GM23338 (cell line): ENCODE measurements around the gene MED20. TPM values are rescaled to one million over a fixed set of nuclear protein-coding genes. Genes with fewer than 3 reads are reported as not detected.
A peak's percentile ranks its signal among the peaks of the same experiment; 100 is the strongest.

Experiments used
- ATAC-seq: fragments of 200-7000 bp; cut with Tn5 transposase; 3 replicates; pipeline ENCODE4 v1.9.1; 2020
- DNase-seq: peaks from one replicate; pipeline ENCODE4 v3.0.0-alpha.2; 2015; ENCODE audit warnings: low spot score
- H2AFZ ChIP-seq: fragments of 200-600 bp; sonication (generic); 2 replicates; pipeline ENCODE4 v1.8.0; 2016; ENCODE audit warnings: antibody characterized with exemption, mild to moderate bottlenecking, moderate library complexity
- H3F3A ChIP-seq: fragments of 200-600 bp; sonication (generic); replicated peaks from 2 replicates; pipeline ENCODE4 v1.8.0; 2017; ENCODE audit warnings: antibody characterized with exemption, mixed run types, low read depth
- H3K27ac ChIP-seq: fragments of 200-600 bp; sonication (generic); 2 replicates; pipeline ENCODE4 v1.6.1; 2016; ENCODE audit warnings: low read depth
- H3K27me3 ChIP-seq: fragments of 200-600 bp; sonication (generic); 2 replicates; pipeline ENCODE4 v1.8.0; 2016; ENCODE audit warnings: mild to moderate bottlenecking, mixed run types, moderate library complexity; ENCODE audit not compliant: insufficient read depth
- H3K36me3 ChIP-seq: fragments of 200-600 bp; sonication (generic); 2 replicates; pipeline ENCODE4 v1.8.0; 2016; ENCODE audit warnings: mild to moderate bottlenecking; ENCODE audit not compliant: insufficient read depth
- H3K4me1 ChIP-seq: fragments of 200-600 bp; sonication (generic); 2 replicates; pipeline ENCODE4 v1.8.0; 2016; ENCODE audit warnings: mild to moderate bottlenecking, moderate library complexity; ENCODE audit not compliant: insufficient read depth
- H3K4me2 ChIP-seq: fragments of 200-600 bp; sonication (generic); 2 replicates; pipeline ENCODE4 v1.7.1; 2017; ENCODE audit warnings: mixed run types
- H3K4me3 ChIP-seq: fragments of 200-600 bp; sonication (generic); 2 replicates; pipeline ENCODE4 v1.6.1; 2016; ENCODE audit warnings: mixed run types
- H3K79me2 ChIP-seq: fragments of 200-600 bp; sonication (generic); replicated peaks from 2 replicates; pipeline ENCODE4 v1.8.0; 2017; ENCODE audit warnings: mild to moderate bottlenecking; ENCODE audit not compliant: insufficient read depth
- H3K9me2 ChIP-seq: fragments of 200-600 bp; sonication (generic); 2 replicates; pipeline ENCODE4 v1.8.0; 2017; ENCODE audit not compliant: insufficient read depth
- H4K20me1 ChIP-seq: fragments of 200-600 bp; sonication (generic); replicated peaks from 2 replicates; pipeline ENCODE4 v1.8.0; 2017; ENCODE audit warnings: mild to moderate bottlenecking; ENCODE audit not compliant: insufficient read depth
- H3K27ac Mint-ChIP-seq: 2 replicates; pipeline ENCODE4 v1.8.0; 2020; ENCODE audit warnings: inconsistent platforms, mild to moderate bottlenecking, moderate library complexity, mixed read lengths
- H3K27me3 Mint-ChIP-seq: 3 replicates; pipeline ENCODE4 v1.8.0; 2022; ENCODE audit warnings: low read depth, mild to moderate bottlenecking, moderate library complexity, mixed read lengths, inconsistent platforms; ENCODE audit not compliant: insufficient read depth, poor library complexity
- H3K36me3 Mint-ChIP-seq: 3 replicates; pipeline ENCODE4 v1.8.0; 2021; ENCODE audit warnings: low read depth, mild to moderate bottlenecking, inconsistent platforms, moderate library complexity, mixed read lengths
- H3K4me1 Mint-ChIP-seq: 3 replicates; pipeline ENCODE4 v1.8.0; 2020; ENCODE audit warnings: mild to moderate bottlenecking, inconsistent platforms, mixed read lengths
- H3K4me3 Mint-ChIP-seq: 3 replicates; pipeline ENCODE4 v1.8.0; 2021; ENCODE audit warnings: moderate library complexity, mild to moderate bottlenecking, inconsistent platforms, mixed read lengths
- H3K9me3 Mint-ChIP-seq: 3 replicates; pipeline ENCODE4 v1.8.0; 2020; ENCODE audit warnings: moderate library complexity, mild to moderate bottlenecking, inconsistent platforms, mixed read lengths
- CREB1 ChIP-seq: fragments of 250-450 bp; sonication (Bioruptor Pico); IDR thresholded peaks from 2 replicates; pipeline ENCODE4 v1.5.0; 2020; ENCODE audit warnings: low read depth, mild to moderate bottlenecking, moderate library complexity
- CTCF ChIP-seq, 2 experiments: fragments of 200-600 bp in 1 of 2; sonication (generic) in 1 of 2; conservative IDR thresholded peaks; 2 replicates each; pipeline versions ENCODE4 v1.5.1 to v1.6.1; 2016 to 2017; ENCODE audit warnings: antibody characterized with exemption in 2 of 2, low read depth in 2 of 2, mild to moderate bottlenecking in 2 of 2, moderate library complexity in 1 of 2
- ETS1 ChIP-seq: IDR thresholded peaks from 2 replicates; pipeline ENCODE4 v1.6.1; 2016; ENCODE audit warnings: antibody characterized with exemption
- EZH2 ChIP-seq: fragments of 200-600 bp; sonication (generic); IDR thresholded peaks from one replicate; pipeline ENCODE4 v1.8.0; 2017; ENCODE audit warnings: antibody characterized with exemption, mild to moderate bottlenecking, low read depth; ENCODE audit not compliant: unreplicated experiment
- EZH2phosphoT487 ChIP-seq: fragments of 200-600 bp; sonication (generic); IDR thresholded peaks from one replicate; pipeline ENCODE4 v1.8.1; 2018; ENCODE audit warnings: antibody characterized with exemption; ENCODE audit not compliant: unreplicated experiment
- JUNB ChIP-seq: IDR thresholded peaks from one replicate; pipeline ENCODE4 v1.6.1; 2016; ENCODE audit warnings: antibody characterized with exemption; ENCODE audit not compliant: unreplicated experiment
- NANOG ChIP-seq: IDR thresholded peaks from 2 replicates; pipeline ENCODE4 v1.6.1; 2016; ENCODE audit warnings: antibody characterized with exemption, borderline replicate concordance
- POLR2AphosphoS5 ChIP-seq: IDR thresholded peaks from 2 replicates; pipeline ENCODE4 v1.6.1; 2016; ENCODE audit warnings: antibody characterized with exemption, low read depth
- REST ChIP-seq: IDR thresholded peaks from one replicate; pipeline ENCODE4 v1.6.1; 2018; ENCODE audit warnings: antibody characterized with exemption; ENCODE audit not compliant: unreplicated experiment
- STAT1 ChIP-seq: IDR thresholded peaks from one replicate; pipeline ENCODE4 v1.6.1; 2016; ENCODE audit warnings: antibody characterized with exemption; ENCODE audit not compliant: unreplicated experiment
- ZNF114 ChIP-seq: fragments of 250-450 bp; sonication (Bioruptor Pico); IDR thresholded peaks from 2 replicates; pipeline ENCODE4 v1.5.0; 2020; ENCODE audit warnings: mild to moderate bottlenecking, moderate library complexity
- ZNF331 ChIP-seq: fragments of 250-450 bp; sonication (Bioruptor Pico); IDR thresholded peaks from 2 replicates; pipeline ENCODE4 v1.5.0; 2020; ENCODE audit warnings: low read depth, mild to moderate bottlenecking, moderate library complexity
- ZNF462 ChIP-seq: fragments of 250-450 bp; sonication (Bioruptor Pico); IDR thresholded peaks from 2 replicates; pipeline ENCODE4 v1.5.0; 2020; ENCODE audit warnings: mild to moderate bottlenecking, moderate library complexity
- polyA plus RNA-seq: library from polyadenylated mRNA; unstranded; fragments of >200 nt; fragmentation: Nextera tagmentation; extraction: Ambion mirVana; gene quantifications from 2 replicates; pipeline ENCODE4 v1.2.1, GENCODE V29; 2016
- total RNA-seq: library from RNA; depleted of rRNA; stranded (reverse); fragments of >200 nt; shearing (Covaris generic); gene quantifications from 2 replicates; pipeline ENCODE4 v1.2.3, GENCODE V29; 2014

Gene MED20
- total and polyA plus RNA-seq, 2 experiments from 2014 or later, result 20.1 to 39.3 TPM

- peaks cover 12% of the 10 kb centered on the region for H3K4me1 ChIP-seq
- H3K27ac Mint-ChIP-seq, result 0 out of 2 replicates have a peak overlapping the region, but pooled peaks have one; percentile 7
These were observed 33.6 kb downstream of the MED20 start for GRCh38 chr6:41887331-41887751.

More at GRCh38 chr6:41887331-41887751, 33.6 kb downstream of the MED20 start:
- TF ChIP-seq ETS1, result no peak
- no peak for TF ChIP-seq ZNF114 (CRISPR knock-in tag)
- TF ChIP-seq POLR2AphosphoS5, result no peak
- no peak for TF ChIP-seq JUNB
- no peak for TF ChIP-seq EZH2
- no peak for TF ChIP-seq ZNF462
- no peak for TF ChIP-seq CTCF (conservative IDR thresholded peaks at IDR 0.05; ENCODE audit: low read depth in 2 of 2)
- TF ChIP-seq EZH2phosphoT487, result no peak
- TF ChIP-seq NANOG, result no peak
- no peak for TF ChIP-seq ZNF331 (CRISPR knock-in tag)
- no peak for TF ChIP-seq REST
- TF ChIP-seq CREB1 (CRISPR knock-in tag), result no peak
- TF ChIP-seq STAT1, result no peak
- H3K79me2 ChIP-seq, result peaks cover 53% of the 10 kb centered on the region
- Mint-ChIP-seq H3K9me3 (no peaks in the 10 kb centered on the region), H3K36me3 (peaks cover 4% of the 10 kb centered on the region; the same call in 1 of the 3 replicates), H3K4me1 (peaks cover 13% of the 10 kb centered on the region; the same call in 2 of the 3 replicates), H3K4me3 (no peak overlapping the region), H3K27me3 (no peaks in the 10 kb centered on the region)
- H3K36me3 ChIP-seq, result no peaks in the 10 kb centered on the region
- H2AFZ ChIP-seq, result no peak overlapping the region
- H3K4me3 ChIP-seq, result no peak overlapping the region
- H3K27ac ChIP-seq, result peak overlapping the region; percentile 18; the same call in 1 of the 2 replicates
- H4K20me1 ChIP-seq, result no peaks in the 10 kb centered on the region; the same call in 1 of the 2 replicates
- H3K27me3 ChIP-seq, result no peaks in the 10 kb centered on the region
- peak; percentile 78 for ATAC-seq
- no peaks in the 10 kb centered on the region for H3K9me2 ChIP-seq
- no peaks in the 10 kb centered on the region for H3F3A ChIP-seq
- peak overlapping the region; percentile 22; the same call in 1 of the 2 replicates for H3K4me2 ChIP-seq
- DNase-seq, result peak; percentile 49
